ENCODE data around the gene TAF12. TPM values are rescaled to one million over a fixed set of nuclear protein-coding genes. Genes with fewer than 3 reads are reported as not detected.
"Not testable (repeated sequence)": the region's sequence is repeated elsewhere in the genome, so short reads cannot be mapped to it uniquely, and the experiment has no call there.

TAF12 gene
- total RNA-seq, 4 donors from 2014 or later = 16.1 to 17.6 (median 17.1) TPM

- Histone ChIP-seq H3K36me3 (peaks cover 31 to 63% (median 54%) of the 10 kb centered on the region in 4 donors), H3K27ac (replicated peaks in 1 of 4) (peak overlapping the region; percentile 3 to 32 (median 22))
Observed at GRCh38 chr1:28602536-28603439, 40.1 kb downstream of the TAF12 start.

DNA sequence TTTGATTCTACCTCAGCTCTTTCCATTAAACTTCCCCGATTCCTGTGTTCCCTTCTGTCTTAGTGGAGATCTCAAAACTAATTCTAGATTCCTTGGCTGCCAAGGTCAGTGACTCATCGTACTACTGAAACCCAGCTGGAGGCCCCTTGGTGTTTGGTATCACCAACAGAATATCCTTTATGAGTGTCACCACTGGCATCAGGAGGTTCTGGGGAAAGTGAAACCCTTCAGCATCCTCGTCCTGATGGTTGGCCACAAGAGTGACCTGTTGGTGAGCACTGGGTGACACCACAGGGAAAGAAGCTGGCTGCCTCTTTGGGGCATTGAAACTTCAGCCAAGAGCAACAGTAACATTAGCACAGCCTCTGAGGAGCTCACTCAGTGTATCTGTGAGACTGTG is 41.2 kb downstream of the TAF12 start:
- 62% methylated on average over 2 of the region's 3 CpGs for whole genome bisulfite sequencing
- H3K36me3 ChIP-seq = peaks cover 21 to 52% (median 43%) of the 10 kb centered on the region in 4 donors
- H3K27me3 ChIP-seq = no peaks in the 10 kb centered on the region
- peaks cover 0 to 15% (median 11%) of the 10 kb centered on the region in 4 donors for H3K4me1 ChIP-seq
- H3K4me3 ChIP-seq = no peak overlapping the region
- no peaks in the 10 kb centered on the region for H3K9me3 ChIP-seq
- no peak for DNase-seq (ENCODE audit: extremely low spot score)
- H3K27ac ChIP-seq (replicated peaks in 1 of 4) = peak overlapping the region in 2 of 4 donors; percentile 3 to 23
- intact Hi-C loops (cut with DNase I) = loop anchor here (2.0 to 10.0 kb wide), 2 partner anchors 85 to 247 kb away; no protein-coding TSS in a partner anchor
- no peak for TF ChIP-seq POLR2AphosphoS5 (IDR thresholded peaks at IDR 0.05)
- TF ChIP-seq EP300 (IDR thresholded peaks at IDR 0.05) = no peak
- no peak for TF ChIP-seq CTCF (IDR thresholded peaks at IDR 0.05)
- TF ChIP-seq POLR2A (IDR thresholded peaks at IDR 0.05; ENCODE audit: low read depth) = no peak

More at GRCh38 chr1:28602536-28603439, 40.1 kb downstream of the TAF12 start:
- Histone ChIP-seq H3K4me3 (no peak overlapping the region), H3K9me3 (no peaks in the 10 kb centered on the region), H3K4me1 (peaks cover 0 to 15% (median 11%) of the 10 kb centered on the region in 4 donors), H3K27me3 (no peaks in the 10 kb centered on the region)
- intact Hi-C loops (cut with DNase I) = loop anchor here (2.0 to 10.0 kb wide), 2 partner anchors 86 to 248 kb away; no protein-coding TSS in a partner anchor
- no peak for DNase-seq (ENCODE audit: extremely low spot score)
- TF ChIP-seq CTCF (IDR thresholded peaks at IDR 0.05) (peak; percentile 66 to 80 (median 68)), POLR2AphosphoS5 (IDR thresholded peaks at IDR 0.05) (peak in 1 of 2 donors; percentile 17), EP300 (IDR thresholded peaks at IDR 0.05) (no peak), POLR2A (IDR thresholded peaks at IDR 0.05; ENCODE audit: low read depth) (no peak)
- 52% methylated on average over 11 of the region's 15 CpGs for WGBS

GRCh38 chr1:28596276-28596675 is 46.6 kb downstream of the TAF12 start:
- H3K27me3 ChIP-seq; intact Hi-C loops (cut with DNase I); H3K4me3 ChIP-seq; H3K27ac ChIP-seq (replicated peaks in 1 of 4); DNase-seq (ENCODE audit: extremely low spot score); H3K9me3 ChIP-seq: not testable (repeated sequence)
- Histone ChIP-seq H3K36me3 (peaks cover 0 to 13% (median 6%) of the 10 kb centered on the region in 4 donors), H3K4me1 (peaks cover 0 to 19% (median 16%) of the 10 kb centered on the region in 4 donors)
- 94% methylated on average over 11 of the region's 11 CpGs for WGBS

- DNase-seq (ENCODE audit: extremely low spot score) = no peak
- Histone ChIP-seq H3K4me1 (peaks cover 0 to 19% (median 16%) of the 10 kb centered on the region in 4 donors), H3K27me3 (no peaks in the 10 kb centered on the region), H3K36me3 (peaks cover 0 to 12% (median 2%) of the 10 kb centered on the region in 4 donors), H3K4me3 (no peak overlapping the region), H3K27ac (replicated peaks in 1 of 4) (no peak overlapping the region), H3K9me3 (no peaks in the 10 kb centered on the region)
- no peak for TF ChIP-seq POLR2A (IDR thresholded peaks at IDR 0.05; ENCODE audit: low read depth)
- TF ChIP-seq POLR2AphosphoS5 (IDR thresholded peaks at IDR 0.05) = no peak
- 95% methylated on average over 10 of the region's 10 CpGs for WGBS
- intact Hi-C loops (cut with DNase I) = no loop called here
Observed at GRCh38 chr1:28595412-28596191, 47.3 kb downstream of the TAF12 start.

GRCh38 chr1:28594686-28595411 is 48.0 kb downstream of the TAF12 start:
- H3K27ac ChIP-seq (replicated peaks in 1 of 4); H3K9me3 ChIP-seq; H3K36me3 ChIP-seq; H3K27me3 ChIP-seq; H3K4me3 ChIP-seq; intact Hi-C loops (cut with DNase I); DNase-seq (ENCODE audit: extremely low spot score): not testable (repeated sequence)
- peaks cover 0 to 19% (median 16%) of the 10 kb centered on the region in 4 donors for H3K4me1 ChIP-seq
- 51% methylated on average over 6 of the region's 7 CpGs for WGBS

DNA sequence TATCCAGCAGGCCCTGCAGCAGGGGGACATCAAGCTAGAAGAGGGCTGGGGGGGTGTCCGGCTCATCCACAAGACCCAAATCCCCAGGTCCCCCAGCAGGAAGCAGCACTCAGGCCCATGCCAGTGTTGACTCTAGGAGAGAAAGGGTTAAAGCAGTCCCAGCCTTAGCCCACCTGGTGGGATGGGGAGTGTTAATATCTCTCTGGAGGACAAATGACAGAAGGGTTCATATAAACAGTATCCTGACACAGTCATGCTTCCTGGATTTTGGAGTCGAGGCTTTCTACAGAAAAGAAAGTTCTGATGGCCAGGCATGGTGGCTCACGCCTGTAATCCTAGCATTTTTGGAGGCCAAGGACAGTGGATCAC is 48.9 kb downstream of the TAF12 start:
- peaks cover 0 to 19% (median 16%) of the 10 kb centered on the region in 4 donors for H3K4me1 ChIP-seq
- H3K9me3 ChIP-seq; H3K36me3 ChIP-seq; intact Hi-C loops (cut with DNase I); H3K4me3 ChIP-seq; DNase-seq (ENCODE audit: extremely low spot score); H3K27me3 ChIP-seq; H3K27ac ChIP-seq (replicated peaks in 1 of 4): not testable (repeated sequence)
- 67% methylated on average over 2 of the region's 3 CpGs for WGBS

Measured in esophagus muscularis mucosa (tissue), 4 donors.